Stimulated activated CD8-positive, alpha-beta memory T cell treated with anti-CD3 and anti-CD28 coated beads, Interleukin-15, amount 100 ng/mL, for 1 hour (primary cell): ENCODE measurements around the gene TP53I11.

Experiments used
- DNase-seq: peaks from one replicate; pipeline ENCODE4 v3.0.0-alpha.2; 2020; ENCODE audit warnings: low read depth

Gene TP53I11

GRCh38 chr11:44912270-44912987 is 38.3 kb downstream of the TP53I11 start:
- no peak for DNase-seq

DNA sequence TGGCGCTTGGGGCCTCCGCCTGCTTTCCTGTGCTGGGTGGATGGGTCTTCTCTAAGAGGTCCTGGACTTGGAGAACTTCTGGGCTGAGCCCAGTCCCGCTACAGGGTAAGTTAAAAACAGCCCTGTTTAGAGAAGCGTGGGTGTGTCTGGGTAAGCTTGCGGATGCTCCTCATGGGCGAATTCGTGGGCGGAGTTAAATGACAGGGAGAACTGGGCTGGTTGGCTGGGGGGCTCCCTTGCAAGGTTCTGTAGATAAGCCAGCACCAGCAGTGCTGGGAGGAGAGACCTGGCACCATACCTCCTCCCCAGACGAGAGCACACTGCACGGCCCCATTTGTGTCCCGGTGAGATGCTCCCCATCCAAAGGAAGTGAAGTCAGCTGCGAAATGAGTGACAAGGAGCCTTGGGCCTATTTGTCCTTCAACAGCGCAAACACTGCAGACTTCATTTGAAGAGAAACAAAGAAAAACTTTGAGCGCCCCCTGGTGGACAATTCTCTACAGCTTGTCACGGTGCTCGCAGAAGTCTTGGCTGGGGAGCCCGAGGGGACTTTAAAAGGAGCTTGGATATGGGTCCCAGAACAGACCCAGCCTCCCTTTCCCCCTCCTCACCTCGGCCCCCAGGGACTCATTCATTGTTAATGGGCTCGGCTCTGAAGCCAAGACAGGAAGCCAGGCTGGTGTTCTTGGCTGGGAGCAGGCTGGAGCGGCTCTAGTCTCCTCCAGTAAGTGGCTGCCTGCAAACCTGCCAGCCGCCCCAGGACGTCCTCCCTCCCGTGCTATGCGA is 39.5 kb downstream of the TP53I11 start:
- peak; percentile 87 for DNase-seq

DNA sequence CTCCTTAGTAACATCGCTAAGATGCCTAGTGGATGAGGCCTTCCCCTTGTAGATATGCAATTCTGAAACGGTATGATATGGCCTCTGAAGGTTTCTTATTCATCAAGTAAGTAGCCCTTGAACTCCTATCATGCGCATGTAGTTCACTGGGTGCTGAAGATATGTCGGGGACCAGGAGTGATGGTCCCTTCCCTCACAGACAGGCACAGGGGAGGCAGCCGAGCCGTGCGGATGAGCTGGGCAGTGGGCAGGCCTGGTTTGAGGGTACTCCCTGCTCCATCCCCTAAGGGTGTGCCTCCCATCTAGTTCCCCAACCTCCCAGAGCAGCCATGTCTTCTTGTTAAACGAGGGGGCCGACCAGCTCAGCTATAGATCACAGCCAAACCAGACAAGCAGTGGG is 40.1 kb downstream of the TP53I11 start:
- no peak for DNase-seq

DNA sequence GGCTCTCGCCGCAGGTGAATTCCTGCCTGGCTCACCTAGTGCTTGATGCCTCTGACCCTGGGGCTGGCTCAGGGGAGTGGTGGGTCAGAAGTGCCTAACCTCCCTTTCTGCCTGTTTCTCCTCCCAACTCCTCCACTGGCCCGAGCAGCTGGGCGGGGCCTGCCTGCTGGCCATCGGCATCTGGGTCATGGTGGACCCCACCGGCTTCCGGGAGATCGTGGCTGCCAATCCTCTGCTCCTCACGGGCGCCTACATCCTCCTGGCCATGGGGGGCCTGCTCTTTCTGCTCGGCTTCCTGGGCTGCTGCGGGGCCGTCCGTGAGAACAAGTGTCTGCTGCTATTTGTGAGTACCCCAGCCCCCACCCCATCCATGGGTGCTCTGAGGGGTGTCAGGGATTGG is 41.1 kb downstream of the TP53I11 start:
- no peak for DNase-seq

GRCh38 chr11:44906649-44907048 is 44.0 kb downstream of the TP53I11 start:
- DNase-seq, result no peak

- DNase-seq, result no peak
Observed at GRCh38 chr11:44905131-44905866, 45.4 kb downstream of the TP53I11 start.

- no peak for DNase-seq
Observed at GRCh38 chr11:44904261-44905020, 46.2 kb downstream of the TP53I11 start.

DNA sequence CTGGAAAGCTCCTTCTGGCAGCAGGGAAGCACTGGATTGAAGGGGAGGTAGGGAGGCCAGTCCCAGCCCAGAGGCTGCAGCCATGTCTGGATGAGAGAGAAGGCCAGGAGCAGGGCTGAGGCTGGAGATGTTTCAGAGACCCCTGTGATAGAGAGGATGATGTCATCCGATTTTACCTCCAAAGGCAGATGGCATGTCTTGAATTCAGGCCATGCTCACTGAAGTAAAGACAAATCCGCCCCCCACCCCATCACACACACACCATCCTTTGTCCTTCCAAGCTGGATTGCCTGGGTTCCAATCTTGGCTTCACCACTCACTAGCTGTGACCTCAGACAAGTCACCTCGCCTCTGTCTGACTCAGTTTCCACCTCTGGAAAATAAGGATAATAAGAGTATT is 47.2 kb downstream of the TP53I11 start:
- no peak for DNase-seq

- no peak for DNase-seq
Observed at GRCh38 chr11:44903035-44903434, 47.6 kb downstream of the TP53I11 start.

- DNase-seq, result no peak
Observed at GRCh38 chr11:44901786-44902185, 48.9 kb downstream of the TP53I11 start.

DNA sequence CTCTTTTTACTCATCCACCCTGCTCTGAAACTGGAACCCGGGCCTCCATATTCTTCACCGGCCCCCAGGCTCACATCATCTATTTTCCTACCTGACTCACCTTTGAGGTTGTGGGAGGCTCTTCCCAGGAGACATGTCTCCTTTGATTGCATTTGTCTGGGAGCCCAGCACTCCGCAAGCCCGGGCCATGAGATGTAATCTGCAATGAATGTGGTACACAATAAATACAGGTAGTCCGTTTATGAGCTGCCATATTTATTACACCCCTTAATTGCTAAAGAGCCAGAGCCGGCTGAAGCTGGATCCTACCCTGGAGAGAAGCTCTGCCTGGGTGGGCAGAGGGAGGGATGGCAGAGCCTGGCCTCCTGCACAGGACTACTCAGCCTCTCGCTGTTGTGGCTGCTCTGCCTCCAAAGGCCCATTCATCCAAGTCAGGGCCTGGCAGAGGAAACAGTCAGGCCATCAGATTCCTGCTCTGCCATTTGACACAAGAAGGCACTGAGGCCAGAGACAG is 49.5 kb downstream of the TP53I11 start:
- no peak for DNase-seq

- DNase-seq, result no peak
Observed at GRCh38 chr11:44899959-44900358, 50.7 kb downstream of the TP53I11 start.

GRCh38 chr11:44893846-44894617 is 56.7 kb downstream of the TP53I11 start:
- peak; percentile 20 for DNase-seq

DNA sequence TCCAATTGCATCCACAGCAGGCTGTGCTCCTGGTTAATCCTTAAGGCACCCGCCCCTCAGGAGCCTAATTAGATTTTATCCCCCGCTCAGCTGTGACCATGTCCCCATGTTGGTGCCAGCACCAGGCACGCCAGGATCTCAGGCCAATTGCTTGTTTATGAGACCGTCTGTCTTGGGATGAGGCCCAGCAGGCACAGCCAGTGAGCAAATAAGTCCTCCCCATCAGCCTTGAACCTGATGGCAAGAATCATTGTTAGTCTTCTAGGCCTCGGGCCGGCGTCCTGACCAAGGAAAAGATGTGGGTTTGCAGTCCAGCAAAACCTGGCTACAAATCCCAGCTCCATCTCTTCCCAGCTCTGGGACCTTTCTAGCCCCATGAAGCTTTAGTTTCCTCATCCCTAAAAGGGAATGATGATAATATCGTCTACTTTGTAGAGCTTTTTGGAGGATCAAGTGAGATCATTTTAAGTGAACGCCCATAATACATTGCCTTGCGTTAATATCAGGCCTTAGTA is 57.3 kb downstream of the TP53I11 start:
- no peak for DNase-seq

DNA sequence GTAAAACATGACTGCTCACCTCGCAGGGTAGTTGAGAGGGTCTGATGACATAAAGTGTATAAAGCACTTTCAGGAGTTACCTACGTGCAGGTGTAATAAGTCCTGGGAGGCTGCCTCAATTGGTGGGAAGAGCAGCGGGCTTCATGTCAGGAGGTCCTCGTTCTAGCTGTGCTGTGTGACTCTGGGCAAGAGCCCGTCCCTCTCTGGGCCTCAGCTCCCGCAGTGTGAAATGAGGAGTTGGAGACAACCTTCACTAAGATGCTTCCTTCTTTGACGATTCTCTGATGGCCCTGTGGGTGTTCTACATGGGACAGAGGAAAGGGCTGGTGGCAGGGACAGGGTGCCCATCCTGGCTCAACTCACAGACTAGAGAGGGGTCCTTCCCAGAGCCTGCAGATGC is 57.8 kb downstream of the TP53I11 start:
- DNase-seq, result no peak

- DNase-seq, result no peak
Observed at GRCh38 chr11:44889266-44889665, 61.4 kb downstream of the TP53I11 start.

DNA sequence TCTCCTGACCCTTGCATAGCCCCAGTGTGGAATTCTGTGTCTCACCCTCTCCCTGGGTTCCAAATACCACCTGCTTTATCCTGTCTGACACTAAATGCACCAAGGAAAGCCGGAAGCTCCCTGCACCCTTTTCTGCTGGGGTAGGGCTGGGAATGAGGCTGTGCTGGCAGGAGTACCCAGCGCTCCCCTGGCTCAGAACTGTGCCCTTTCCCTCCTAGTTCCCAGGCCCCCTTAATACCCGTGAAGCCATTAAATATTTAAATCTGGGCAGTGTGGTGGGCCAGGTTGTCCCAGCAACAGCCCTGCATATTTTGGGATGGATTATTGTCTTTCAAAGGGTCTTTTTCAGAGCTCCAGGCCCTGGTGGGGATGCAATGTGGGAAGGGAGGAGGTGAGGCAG is 63.0 kb downstream of the TP53I11 start:
- no peak for DNase-seq

DNA sequence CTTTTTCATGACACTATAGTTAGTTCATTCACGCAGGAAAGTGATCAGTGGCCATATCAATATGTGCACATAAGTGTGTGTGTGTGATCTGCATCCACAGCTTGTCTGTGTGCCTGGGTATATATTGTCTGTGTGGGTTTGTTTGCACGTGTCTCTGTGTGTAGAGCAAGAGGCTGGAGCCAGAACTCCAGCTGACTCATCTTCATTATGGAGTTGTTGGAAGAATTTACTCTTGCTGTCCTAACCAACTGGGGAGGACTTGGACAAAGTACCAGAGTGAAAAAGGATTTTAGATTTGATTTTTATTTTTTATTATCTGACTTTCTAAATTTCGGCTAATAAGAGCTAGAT is 63.9 kb downstream of the TP53I11 start:
- no peak for DNase-seq

GRCh38 chr11:44885919-44886789 is 64.5 kb downstream of the TP53I11 start:
- DNase-seq, result no peak
